Measurements from ENCODE around the gene PCNX2.
"Not testable (repeated sequence)": the region's sequence is repeated elsewhere in the genome, so short reads cannot be mapped to it uniquely, and the experiment has no call there.

Gene PCNX2

DNA sequence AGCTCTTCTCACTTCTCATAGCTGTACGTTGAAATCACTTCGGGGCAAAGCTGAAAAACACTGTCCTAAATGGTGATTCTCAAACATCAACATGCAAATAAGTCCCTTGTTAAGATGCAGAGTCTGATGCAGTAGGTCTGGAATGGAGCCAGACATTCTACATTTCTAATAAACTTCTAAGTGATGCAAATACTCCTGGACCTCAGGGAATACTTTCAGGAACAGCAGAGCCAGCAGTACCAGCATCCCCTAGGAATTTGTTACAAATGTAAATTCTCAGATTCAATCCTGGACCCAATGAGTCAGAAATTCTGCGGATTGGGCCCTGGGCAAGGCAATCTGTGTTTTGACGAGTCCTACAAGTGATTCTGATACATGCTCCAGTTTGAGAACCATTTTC is 152.3 kb downstream of the PCNX2 start:
- no peak for DNase-seq

DNA sequence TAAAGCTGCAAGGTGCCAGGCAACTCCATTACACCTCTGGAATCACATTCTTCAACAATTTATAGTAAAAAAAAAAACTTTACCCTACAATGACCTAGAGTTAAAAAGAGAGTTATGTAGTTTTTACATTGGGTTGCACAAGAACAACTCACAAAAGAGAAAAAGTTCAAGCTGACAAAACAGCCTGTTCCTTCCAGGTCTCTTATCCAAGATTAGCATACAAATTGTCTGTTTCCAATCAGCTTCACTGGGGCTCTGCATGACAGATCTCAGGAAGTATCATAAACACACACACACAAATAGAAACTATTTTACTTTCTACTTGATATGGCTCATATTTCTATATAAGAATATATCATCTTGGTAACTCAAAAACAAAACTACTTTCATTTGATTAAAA is 154.6 kb downstream of the PCNX2 start:
- no peak for DNase-seq

DNA sequence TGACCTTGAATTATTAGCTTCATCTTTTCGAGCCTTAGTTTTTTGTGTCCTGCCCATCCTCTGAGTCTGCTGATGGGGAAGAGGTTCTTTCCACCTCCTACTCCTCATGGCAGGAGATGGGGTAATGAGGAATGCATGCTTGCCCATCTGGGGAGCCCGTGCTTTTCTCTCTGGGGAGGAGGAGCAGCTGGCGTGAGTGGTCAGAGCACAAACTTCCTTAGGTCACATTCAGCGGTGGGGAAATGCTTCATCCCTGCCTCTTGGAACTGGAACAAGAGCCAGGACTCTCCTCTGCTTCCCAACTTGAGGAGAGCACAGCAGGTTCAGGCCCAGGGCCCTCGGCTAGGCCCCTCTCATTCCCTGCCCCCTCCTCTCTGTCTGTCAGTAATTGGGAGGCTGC is 155.0 kb downstream of the PCNX2 start:
- no peak for DNase-seq

DNA sequence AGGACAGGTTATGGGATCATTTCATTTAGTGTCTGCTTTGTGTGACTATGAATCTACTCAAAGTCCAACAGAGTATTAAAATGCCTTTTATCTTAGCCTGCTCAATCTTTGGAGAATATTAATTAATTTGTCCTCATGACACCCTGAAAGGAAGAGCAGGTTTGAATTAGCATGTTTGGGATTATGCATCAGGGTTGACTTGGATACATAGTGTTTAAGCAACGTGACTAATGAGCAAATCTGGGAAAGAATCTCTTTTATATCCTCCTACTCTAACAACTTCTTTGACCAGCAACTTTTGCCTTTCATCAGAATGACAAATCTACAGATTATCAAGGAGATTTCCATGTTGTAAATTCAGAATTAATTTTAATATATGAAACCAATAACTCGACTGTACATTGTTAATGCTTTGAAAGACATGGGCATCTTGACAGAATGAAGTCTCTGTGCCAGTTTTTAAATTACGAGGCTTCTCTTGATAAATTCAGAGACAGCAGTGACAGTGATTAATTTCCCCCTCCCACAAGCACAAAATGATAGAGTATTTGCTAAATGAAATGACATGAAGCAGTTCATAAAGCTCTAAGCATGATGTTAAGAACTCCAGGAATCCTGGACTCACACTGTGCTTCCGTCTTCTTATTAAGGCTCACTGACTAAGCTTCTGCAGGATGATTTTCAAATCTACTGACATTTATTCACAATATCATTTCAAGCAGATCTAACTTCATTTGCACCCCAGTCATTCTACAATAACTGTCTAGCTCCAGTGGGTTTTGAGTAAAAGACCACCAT is 156.5 kb downstream of the PCNX2 start:
- DNase-seq: no peak

DNA sequence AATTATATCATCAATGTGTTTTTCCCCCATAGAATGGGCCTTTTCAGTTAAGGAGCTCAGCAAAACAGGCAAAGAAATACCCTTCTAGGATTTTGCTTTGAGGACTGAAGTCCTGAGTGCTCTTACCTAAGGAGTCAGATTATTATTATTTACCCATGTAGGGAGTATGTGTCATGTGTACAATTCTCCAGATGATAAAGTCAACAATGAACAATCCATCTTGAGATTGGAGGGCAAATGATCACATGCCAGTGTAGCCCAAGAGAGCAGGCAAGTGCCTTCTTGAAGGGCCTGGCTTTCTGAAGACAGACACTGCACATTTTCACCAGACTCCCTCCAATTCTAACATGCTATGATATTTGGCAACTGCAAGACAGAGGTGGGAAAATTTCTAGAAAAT is 159.7 kb downstream of the PCNX2 start:
- DNase-seq: no peak

DNA sequence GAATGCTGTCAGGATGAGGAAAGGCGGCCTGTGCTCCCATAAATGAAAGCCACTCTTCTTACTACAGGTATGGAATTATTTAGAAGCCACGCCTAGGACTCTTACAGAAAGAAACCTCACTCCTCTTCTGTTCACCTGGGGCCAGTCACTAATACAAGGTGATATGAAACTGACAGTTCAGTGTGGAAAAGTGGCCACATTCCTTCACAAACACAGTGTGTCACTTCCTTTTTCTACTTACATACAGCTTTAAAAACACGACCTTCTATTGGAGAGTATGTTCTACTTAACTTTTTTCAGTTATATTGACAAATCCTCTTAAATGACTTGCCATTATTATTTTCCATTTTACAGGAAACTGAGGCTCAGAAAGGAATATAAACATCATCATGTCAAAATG is 163.1 kb downstream of the PCNX2 start:
- no peak for DNase-seq

DNA sequence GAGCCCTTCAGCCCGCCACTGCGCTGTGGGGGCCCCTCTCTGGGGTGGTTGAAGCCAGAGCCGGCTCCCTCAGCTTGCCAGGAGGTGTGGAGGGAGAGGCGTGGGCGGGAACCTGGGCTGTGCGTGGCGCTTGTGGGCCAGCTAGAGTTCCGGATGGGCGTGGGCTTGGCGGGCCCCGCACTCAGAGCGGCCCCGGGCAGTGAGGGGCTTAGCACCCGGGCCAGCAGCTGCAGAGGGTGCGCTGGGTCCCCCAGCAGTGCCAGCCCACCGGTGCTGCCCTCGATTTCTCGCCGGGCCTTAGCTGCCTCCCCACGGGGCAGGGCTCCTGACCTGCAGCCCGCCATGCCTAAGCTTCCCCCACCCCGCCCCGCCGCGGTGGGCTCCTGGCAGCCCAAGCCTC is 166.5 kb downstream of the PCNX2 start:
- not testable (repeated sequence) for DNase-seq

DNA sequence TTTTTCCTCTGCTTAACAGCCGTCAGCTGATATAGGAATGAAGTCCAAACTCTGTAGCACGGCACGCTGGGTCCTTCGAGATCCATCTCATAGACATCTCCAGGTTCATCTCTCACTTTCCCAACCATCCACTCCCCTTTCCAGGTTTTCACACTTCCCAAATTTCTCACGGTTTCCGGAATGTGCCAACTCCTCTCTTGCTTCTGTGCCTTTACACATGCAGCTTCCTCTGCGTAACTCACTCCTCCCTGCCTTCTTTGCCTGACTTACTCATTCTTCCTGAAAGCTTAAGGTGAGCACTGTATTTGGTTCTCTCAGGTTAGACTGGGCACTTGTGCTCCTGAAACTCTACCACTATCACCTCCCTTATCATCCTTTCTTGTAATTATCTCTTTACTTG is 168.4 kb downstream of the PCNX2 start:
- no peak for DNase-seq

DNA sequence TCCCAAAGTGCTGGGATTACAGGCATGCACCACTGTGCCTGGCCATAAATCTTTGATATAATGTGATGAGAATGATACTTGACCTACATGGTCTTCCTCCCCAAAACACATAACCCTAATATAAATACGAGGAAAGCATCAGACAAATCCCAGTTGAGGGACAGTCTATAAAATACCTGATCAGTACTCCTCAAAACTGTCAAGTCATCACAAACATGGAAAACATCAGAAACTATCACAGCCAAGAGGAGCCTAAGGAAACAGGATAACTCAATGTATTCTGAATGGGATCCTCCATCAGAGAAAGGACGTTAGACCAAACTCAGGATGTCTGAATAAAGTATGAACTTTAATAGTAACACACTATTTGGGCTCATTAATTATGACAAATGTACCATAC is 172.7 kb downstream of the PCNX2 start:
- no peak for DNase-seq

DNA sequence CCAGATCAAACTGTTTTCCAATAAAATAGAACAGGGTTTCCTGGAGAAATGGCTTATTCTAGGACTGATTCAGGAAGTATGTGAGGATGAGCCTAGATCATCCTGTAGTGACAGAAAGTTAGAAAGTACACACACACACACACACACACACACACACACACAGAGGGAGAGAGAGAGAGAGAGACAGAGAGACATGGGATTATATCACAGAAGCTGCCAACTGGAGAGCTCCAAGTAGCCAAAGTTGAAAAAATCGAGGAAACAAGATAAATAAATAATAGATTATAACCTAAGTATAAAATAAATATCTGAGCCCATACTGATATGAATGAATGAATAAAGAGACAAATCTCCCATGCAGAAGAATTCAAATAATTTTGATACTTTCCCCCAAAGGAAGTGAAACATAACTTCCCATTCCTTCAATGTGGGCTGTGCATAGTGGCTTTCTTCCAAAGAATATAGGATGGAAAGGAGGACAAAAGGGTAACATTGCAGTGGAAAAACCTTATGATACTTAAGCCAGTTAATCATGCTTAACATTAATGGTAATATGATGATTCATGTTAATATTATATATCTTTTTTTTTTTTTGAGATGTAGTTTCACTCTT is 173.5 kb downstream of the PCNX2 start:
- DNase-seq: no peak

DNA sequence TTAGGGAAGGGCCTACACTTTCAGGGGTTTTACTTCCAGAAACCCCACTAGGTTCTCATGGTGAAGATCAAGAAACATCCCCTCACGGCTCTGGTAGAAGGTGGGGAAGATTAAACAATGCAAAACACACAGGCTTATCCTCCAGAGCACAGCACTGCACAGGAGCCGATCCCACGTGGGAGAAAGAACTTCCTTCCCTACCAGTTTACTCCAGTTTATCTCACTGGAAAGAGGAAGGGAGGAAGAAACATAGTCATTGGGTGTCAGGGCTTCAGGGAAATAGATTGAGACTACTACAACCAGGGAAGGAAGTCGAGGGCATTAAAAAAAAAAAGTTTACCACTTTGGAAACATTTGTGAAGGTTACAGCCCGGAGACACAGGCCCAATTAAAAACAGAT is 180.7 kb downstream of the PCNX2 start:
- DNase-seq: no peak

DNA sequence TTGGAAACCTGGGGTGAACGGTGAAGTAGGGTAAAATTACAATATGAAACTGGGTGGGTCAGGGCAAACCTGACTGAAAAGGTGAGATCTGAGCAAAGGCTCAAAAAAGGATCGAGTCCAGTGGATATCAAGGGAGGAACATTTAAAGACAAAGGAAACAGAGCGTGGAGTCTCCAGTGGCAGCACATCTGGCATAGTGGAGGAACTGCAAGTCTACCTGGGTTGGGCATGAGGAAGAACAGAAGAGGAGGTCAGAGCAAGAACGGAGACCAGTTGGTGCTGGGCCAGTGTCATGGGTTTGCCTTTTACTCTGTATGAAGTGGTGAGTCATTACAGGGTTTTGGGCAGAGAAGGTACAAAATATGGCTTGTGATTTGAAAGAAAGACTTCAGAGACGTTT is 181.4 kb downstream of the PCNX2 start:
- no peak for DNase-seq

DNA sequence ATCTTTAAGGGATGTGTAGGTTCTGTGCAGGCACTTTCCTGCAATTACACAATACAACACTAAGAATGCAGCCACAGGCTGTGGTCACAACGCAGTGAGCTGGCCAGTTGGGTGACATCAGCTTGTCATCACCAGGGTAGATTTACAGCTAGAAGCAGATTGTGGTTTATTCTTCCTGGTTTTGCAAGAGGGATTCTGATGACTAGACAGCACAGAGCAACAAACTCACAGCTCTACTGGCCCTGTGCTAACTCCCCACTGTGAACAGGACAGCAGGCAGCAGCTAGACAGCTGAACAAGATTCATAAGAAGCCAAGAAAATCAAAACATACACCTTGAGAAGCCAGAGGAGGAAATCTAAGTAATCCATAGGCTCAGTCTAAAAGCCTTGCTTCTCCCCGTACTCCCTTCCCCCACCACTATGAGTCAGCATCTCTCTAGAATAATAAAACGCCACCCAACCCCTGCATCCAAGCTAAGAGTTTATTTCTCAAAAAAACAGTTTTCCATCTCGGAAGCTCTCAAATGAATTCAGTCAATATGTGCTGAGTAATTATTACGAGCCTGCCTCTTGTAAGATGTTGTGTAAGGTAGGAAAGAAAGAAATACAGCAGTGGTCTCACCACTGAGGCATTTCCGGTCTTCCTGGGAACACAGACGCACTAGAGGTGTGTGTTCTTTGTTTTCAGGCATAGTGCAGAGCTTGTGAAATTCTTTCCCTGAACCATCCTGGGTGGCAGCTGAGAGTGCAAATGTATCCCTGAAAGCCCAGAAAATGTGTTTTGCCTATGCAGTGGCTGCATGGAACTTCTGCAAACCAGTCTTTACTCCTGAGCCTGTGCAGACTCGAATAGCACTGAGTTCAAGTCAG is 182.3 kb downstream of the PCNX2 start:
- DNase-seq: no peak

DNA sequence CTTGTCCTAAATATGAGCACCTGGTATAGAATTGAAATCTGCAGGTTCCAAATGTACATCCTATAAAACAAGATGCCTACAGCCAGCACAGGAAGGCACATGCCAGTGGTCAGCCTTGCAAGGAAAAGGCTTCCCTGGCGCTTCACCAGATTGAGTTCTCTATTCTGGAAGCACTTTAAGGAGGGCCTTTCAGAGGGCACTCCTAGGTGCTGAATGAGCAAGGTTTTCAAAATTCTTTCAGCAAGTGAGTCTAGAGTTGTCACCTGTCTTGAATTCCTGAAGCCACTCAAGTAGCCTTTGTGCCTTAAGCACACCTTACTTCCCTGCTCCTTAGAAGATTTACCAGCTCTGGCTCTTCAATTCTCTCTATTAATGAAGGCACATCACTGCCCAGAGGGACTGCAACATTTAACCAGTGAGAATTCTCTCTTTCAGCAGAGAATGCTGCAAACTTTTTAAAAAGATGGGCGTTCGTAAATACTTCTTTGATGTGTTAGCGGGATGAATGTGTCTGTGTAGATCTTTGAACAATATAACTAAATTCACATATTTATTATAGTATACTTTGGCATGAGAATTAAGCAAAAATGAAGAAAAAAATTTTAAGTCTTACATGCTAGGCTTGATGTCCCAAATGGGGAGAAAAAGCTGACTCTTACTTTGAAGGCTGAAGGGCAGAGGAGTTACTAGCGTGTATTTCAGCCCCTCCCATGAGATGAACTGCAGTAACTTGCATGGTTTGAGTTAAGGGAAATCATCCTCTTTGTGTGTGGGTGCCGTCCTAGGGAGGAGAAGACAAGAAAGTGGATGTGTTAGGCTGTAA is 183.1 kb downstream of the PCNX2 start:
- DNase-seq: no peak

DNA sequence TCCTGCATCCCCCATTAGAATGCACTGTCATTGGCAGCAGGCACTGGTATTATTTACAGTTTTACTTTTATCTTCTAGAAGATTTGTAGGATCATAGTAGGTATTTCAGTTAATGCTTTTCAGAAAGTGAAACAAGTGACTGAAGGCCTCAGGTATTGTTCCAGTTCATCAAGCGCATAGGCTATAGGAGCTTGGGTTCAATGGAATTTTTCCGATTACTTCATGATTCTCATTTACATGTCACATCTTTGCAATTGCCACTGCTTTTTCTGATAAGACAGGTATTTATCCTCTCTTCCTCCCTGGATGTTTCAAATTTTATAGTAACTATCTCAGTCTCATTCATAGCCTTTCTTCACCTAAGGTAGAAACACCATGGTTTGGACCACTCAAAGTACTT is 183.8 kb downstream of the PCNX2 start:
- no peak for DNase-seq

DNA sequence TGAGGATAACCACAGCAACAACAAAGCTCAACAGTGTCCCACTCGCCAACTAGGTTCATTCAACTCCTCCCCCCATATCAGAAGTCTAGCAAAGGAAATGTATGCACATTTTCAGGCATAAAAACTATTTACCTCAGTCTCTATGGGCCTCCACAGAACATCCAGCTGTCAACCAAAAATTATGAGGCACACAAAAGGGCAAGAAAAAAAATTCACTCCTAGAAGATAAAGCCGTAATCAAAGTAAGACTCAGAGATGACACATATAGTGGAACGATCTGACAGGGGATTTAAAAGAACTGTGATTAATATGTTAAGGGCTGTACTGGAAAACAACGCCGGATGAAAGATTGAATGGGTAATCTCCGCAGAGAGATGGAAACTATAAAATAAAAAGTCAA is 186.4 kb downstream of the PCNX2 start:
- DNase-seq: no peak

DNA sequence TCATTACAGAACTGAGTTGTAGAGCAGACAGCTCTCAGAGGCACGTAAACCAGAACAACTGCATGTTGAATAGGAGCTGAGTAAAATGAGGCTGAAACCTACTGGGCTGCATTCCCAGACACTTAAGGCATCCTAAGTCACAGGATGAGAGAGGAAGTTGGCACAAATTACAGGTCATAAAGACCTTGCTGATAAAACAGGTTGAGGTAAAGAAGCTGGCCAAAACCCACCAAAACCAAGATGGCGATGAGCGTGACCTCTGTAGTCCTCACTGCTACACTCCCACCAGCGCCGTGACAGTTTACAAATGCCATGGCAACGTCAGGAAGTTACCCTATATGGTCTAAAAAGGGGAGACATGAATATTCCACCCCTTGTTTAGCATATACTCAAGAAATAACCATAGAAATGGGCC is 187.8 kb downstream of the PCNX2 start:
- DNase-seq: not testable (repeated sequence)

DNA sequence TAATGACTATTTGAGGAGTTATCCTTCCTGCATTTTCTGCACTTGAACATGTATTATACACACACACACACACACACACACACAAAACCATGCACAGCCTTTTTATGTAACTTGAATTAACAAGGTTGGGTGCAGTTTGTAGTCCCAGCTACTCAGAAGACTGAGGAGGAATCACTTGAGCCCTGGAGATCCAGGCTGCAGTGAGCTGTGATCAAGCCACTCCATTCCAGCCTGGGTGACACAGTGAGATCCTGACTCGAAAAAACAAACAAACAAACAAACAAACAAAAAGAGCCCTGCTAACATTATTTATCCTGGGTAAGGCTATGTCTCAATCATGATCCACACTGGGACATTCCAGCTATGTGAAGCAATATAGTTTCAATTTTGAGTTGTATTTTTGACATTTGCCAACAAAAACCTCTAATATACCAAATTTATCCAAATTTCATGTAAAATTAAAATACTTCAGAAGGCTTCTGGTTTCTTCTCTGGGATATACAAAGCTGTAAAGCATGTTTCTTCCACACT is 188.3 kb downstream of the PCNX2 start:
- no peak for DNase-seq

DNA sequence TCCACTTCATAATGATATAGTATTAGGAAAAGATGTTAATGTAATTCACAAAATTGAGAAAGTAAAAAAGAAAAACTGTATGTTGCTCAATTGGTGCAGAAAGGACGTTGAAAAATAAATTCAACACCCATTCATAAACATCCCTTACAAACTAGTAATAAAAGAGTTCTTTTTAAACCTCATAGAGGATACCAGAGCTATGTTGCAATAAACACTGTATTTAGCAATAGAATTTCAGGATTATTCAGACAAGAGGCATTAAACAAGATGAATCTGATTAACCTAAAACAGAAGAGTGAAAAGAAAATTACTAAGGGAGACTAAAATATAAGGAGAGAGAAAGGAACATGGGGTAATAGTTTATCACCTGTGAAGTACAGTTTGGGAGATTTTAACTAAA is 190.3 kb downstream of the PCNX2 start:
- no peak for DNase-seq

DNA sequence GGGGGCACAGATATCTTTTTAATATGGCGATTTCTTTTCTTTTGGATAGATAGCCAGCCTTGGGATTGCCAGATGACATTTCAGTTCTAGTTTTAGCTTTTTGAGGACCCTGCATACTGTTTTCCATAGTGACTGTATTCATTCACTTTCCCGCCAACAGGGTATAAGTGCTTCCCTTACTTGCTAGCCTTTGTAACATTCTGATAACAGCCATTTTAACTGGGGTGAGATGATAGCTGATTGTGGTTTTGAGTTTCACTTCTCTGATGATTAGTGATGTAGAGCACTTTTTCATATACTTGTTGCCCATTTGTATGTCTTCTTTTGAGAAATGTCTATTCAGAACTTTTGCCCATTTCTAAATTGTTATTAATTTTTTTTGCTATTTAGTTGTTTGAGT is 193.2 kb downstream of the PCNX2 start:
- no peak for DNase-seq

DNA sequence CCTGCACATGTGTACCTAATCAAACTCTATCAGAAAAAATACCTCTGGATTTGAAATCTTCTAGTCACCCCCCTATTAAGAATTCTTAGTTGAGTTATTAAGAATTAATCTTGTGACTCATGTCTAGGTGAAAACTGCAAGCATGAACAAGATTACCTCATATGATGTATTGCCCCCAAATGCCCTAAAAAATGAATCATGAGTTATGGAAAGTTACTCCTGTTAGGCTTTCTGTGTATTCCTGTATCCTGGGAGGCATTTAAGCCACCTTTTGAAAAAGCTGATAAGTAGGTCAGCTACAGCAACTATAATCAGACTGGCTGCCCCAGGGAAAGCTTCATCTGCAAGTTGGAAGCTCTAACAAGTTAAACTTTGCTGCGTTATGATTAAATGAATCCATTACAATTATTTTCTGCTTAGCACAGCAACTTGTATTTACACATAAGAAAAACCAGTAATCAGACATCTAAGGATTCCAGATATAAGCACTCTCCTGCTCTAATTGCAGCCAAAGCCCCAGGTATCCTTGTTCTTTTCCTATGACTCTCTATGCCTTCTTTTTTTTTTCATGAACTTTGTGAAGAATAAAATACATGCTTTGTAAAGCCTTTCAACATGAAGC is 197.5 kb downstream of the PCNX2 start:
- DNase-seq: no peak

DNA sequence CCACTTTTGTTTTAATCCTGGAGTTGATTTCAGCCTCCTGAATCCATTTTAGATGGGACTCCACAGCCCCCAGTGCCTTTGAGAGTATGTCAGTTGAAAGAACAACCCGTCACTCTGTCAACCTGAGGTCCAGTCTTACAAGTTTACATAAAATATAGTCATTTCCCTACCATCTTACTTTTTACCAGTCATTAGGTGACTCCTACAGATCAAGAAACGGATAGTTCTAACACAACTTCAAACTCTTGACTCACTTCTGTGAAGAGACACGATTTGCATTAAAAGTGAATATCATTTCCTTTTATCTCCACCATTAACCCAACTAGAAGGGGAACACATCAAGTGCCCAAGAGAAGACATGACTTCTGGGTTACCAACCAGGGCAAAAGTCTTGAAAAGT is 198.0 kb downstream of the PCNX2 start:
- DNase-seq: no peak

All from NCI-H774 (cell line).